Keratinocyte (primary cell): ENCODE results near the gene FTSJ3. TPM values are rescaled to one million over a fixed set of nuclear protein-coding genes. Genes with fewer than 3 reads are reported as not detected.

Experiments
- DNase-seq: peaks from one replicate; pipeline ENCODE4 v3.0.0-alpha.2; 2011; ENCODE audit warnings: low read depth, missing footprints, low spot score
- FAIRE-seq: peaks from 2 replicates; lab custom pipeline; 2011; peaks lifted over from hg19 to GRCh38; lab: Jason Lieb, UNC
- H2AFZ ChIP-seq: 2 replicates; pipeline ENCODE4 v1.6.0; 2012; ENCODE audit warnings: low read length, control low read depth, inconsistent platforms; ENCODE audit not compliant: control insufficient read depth
- H3K27ac ChIP-seq: 2 replicates; pipeline ENCODE4 v1.5.1; 2011; ENCODE audit warnings: low read length; ENCODE audit not compliant: control insufficient read depth, insufficient read depth
- H3K27me3 ChIP-seq: 3 replicates; pipeline ENCODE4 v1.6.0; 2011; ENCODE audit warnings: low read length; ENCODE audit not compliant: control insufficient read depth, insufficient read depth; ENCODE audit errors: extremely low read depth
- H3K36me3 ChIP-seq, 2 experiments: 2 replicates in 1 of 2; 3 replicates in 1 of 2; pipeline ENCODE4 v1.5.1; 2011; ENCODE audit warnings: low read length in 2 of 2, mild to moderate bottlenecking in 1 of 2; ENCODE audit not compliant: control insufficient read depth in 2 of 2, insufficient read depth in 2 of 2; ENCODE audit errors: extremely low read depth in 1 of 2
- H3K4me1 ChIP-seq: 3 replicates; pipeline ENCODE4 v1.5.1; 2011; ENCODE audit warnings: low read length; ENCODE audit not compliant: control insufficient read depth, insufficient read depth; ENCODE audit errors: extremely low read depth
- H3K4me2 ChIP-seq: 3 replicates; pipeline ENCODE4 v1.6.0; 2011; ENCODE audit warnings: low read depth, low read length; ENCODE audit not compliant: control insufficient read depth, insufficient read depth; ENCODE audit errors: extremely low read depth
- H3K4me3 ChIP-seq, 3 experiments: fragments of 200-600 bp in 1 of 3; sonication (generic) in 1 of 3; 2 replicates in 2 of 3; 3 replicates in 1 of 3; pipeline ENCODE4 v1.5.1; 2011 to 2016; ENCODE audit warnings: low read length in 3 of 3, mild to moderate bottlenecking in 3 of 3, control low read depth in 2 of 3, inconsistent platforms in 1 of 3, low read depth in 1 of 3, mixed read lengths in 1 of 3, mixed run types in 1 of 3, moderate library complexity in 1 of 3; ENCODE audit not compliant: control insufficient read depth in 2 of 3, insufficient read depth in 2 of 3; ENCODE audit errors: extremely low read depth in 1 of 3
- H3K79me2 ChIP-seq: 2 replicates; pipeline ENCODE4 v1.6.0; 2012; ENCODE audit warnings: low read length; ENCODE audit not compliant: control insufficient read depth, insufficient read depth
- H3K9ac ChIP-seq: 3 replicates; pipeline ENCODE4 v1.6.0; 2011; ENCODE audit warnings: low read length; ENCODE audit not compliant: control insufficient read depth, insufficient read depth; ENCODE audit errors: extremely low read depth
- H3K9me1 ChIP-seq: 3 replicates; pipeline ENCODE4 v1.6.0; 2011; ENCODE audit warnings: low read length; ENCODE audit not compliant: control insufficient read depth, insufficient read depth; ENCODE audit errors: extremely low read depth
- H3K9me3 ChIP-seq: 2 replicates; pipeline ENCODE4 v1.5.1; 2012; ENCODE audit warnings: low read depth, low read length; ENCODE audit not compliant: control insufficient read depth
- H4K20me1 ChIP-seq: 3 replicates; pipeline ENCODE4 v1.6.0; 2011; ENCODE audit warnings: low read length; ENCODE audit not compliant: control insufficient read depth, insufficient read depth; ENCODE audit errors: extremely low read depth
- EZH2 ChIP-seq: IDR thresholded peaks from one replicate; pipeline ENCODE4 v1.6.1; 2012; ENCODE audit warnings: inconsistent platforms, mild to moderate bottlenecking, low read length, moderate library complexity
- dilution Hi-C: fragments of 300-500 bp; cut with MboI; formaldehyde crosslinking; loops from one replicate; pipeline ENCODE4 v1.7.0; 2020; ENCODE audit warnings: low sequenced_read_pairs; ENCODE audit not compliant: extremely low pct_ligation_motif_present
- polyA plus RNA-seq, 5 experiments: library from polyadenylated mRNA; depleted of rRNA in 3 of 5; stranded (reverse) in 3 of 5; stranded (forward) in 1 of 5; unstranded in 1 of 5; fragments of >200 nt; gene quantifications; 1 replicate in 1 of 5; 2 replicates in 3 of 5; 3 replicates in 1 of 5; pipeline versions ENCODE4 v1.2.1 to v1.2.3, GENCODE V29; 2011 to 2012; ENCODE audit warnings: missing spikeins in 2 of 5, low read depth in 1 of 5, low replicate concordance in 1 of 5
- TF ChIP-seq, protein P1 (sequence below), 3 experiments: IDR thresholded peaks in 1 of 3; conservative IDR thresholded peaks in 1 of 3; optimal IDR thresholded peaks in 1 of 3; 2 replicates in 2 of 3; 3 replicates in 1 of 3; pipeline versions ENCODE3 to v1.5.1; 2011; ENCODE audit warnings: low read length in 3 of 3, mild to moderate bottlenecking in 3 of 3, moderate library complexity in 2 of 3, control low read depth in 1 of 3, inconsistent platforms in 1 of 3; ENCODE audit not compliant: insufficient read depth in 2 of 3; ENCODE audit errors: extremely low read depth in 1 of 3

The FTSJ3 gene
- polyA plus RNA-seq, 1 donor (not counting 4 experiments of a cell fraction or from before 2014, with no cell fraction given), result 43.7 TPM

- H2AFZ ChIP-seq, result peak overlapping the region; percentile 43
- H3K79me2 ChIP-seq, result peaks cover 52% of the 10 kb centered on the region
Measured at GRCh38 chr17:63841350-63842172, 14.1 kb upstream of the FTSJ3 start.

GRCh38 chr17:63840591-63841349 is 13.3 kb upstream of the FTSJ3 start:
- dilution Hi-C loops, result no loop called here
- no peak for FAIRE-seq

More at GRCh38 chr17:63841350-63842172, 14.1 kb upstream of the FTSJ3 start:
- no peaks in the 10 kb centered on the region for H3K9me3 ChIP-seq
- peak overlapping the region; percentile 100 for H3K4me2 ChIP-seq
- DNase-seq (no peak), FAIRE-seq (no peak)
- peaks cover 3 to 10% of the 10 kb centered on the region in 2 experiments for H3K36me3 ChIP-seq
- H3K27me3 ChIP-seq, result no peaks in the 10 kb centered on the region
- peaks cover 39% of the 10 kb centered on the region for H3K4me1 ChIP-seq
- H3K9ac ChIP-seq, result peak overlapping the region; percentile 90
- dilution Hi-C loops, result no loop called here
- H3K27ac ChIP-seq, result peak overlapping the region; percentile 80
- H4K20me1 ChIP-seq, result peaks cover 4% of the 10 kb centered on the region
- peak overlapping the region; percentile 92 to 95 (median 94) for H3K4me3 ChIP-seq
- peaks cover 2% of the 10 kb centered on the region for H3K9me1 ChIP-seq
- no peak for TF ChIP-seq EZH2
- TF ChIP-seq, protein P1, sequence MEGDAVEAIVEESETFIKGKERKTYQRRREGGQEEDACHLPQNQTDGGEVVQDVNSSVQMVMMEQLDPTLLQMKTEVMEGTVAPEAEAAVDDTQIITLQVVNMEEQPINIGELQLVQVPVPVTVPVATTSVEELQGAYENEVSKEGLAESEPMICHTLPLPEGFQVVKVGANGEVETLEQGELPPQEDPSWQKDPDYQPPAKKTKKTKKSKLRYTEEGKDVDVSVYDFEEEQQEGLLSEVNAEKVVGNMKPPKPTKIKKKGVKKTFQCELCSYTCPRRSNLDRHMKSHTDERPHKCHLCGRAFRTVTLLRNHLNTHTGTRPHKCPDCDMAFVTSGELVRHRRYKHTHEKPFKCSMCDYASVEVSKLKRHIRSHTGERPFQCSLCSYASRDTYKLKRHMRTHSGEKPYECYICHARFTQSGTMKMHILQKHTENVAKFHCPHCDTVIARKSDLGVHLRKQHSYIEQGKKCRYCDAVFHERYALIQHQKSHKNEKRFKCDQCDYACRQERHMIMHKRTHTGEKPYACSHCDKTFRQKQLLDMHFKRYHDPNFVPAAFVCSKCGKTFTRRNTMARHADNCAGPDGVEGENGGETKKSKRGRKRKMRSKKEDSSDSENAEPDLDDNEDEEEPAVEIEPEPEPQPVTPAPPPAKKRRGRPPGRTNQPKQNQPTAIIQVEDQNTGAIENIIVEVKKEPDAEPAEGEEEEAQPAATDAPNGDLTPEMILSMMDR (optimal IDR thresholded peaks at IDR 0.05 in 1 of 3, IDR thresholded peaks at IDR 0.05 in 1 of 3, conservative IDR thresholded peaks at IDR 0.05 in 1 of 3; ENCODE audit: extremely low read depth in 1 of 3, insufficient read depth in 2 of 3, low read length in 3 of 3), result no peak

More at GRCh38 chr17:63840591-63841349, 13.3 kb upstream of the FTSJ3 start:
- no peak for DNase-seq
- Histone ChIP-seq H3K27me3 (no peaks in the 10 kb centered on the region), H2AFZ (no peak overlapping the region), H3K9ac (peak overlapping the region; percentile 90), H3K4me2 (peak overlapping the region; percentile 100), H3K27ac (peak overlapping the region; percentile 80), H3K4me1 (peaks cover 39% of the 10 kb centered on the region), H3K9me3 (no peaks in the 10 kb centered on the region), H3K4me3 (peak overlapping the region; percentile 92 to 95 (median 94)), H3K79me2 (peaks cover 54% of the 10 kb centered on the region), H4K20me1 (peaks cover 4% of the 10 kb centered on the region), H3K9me1 (peaks cover 2% of the 10 kb centered on the region), H3K36me3 (peaks cover 5 to 14% of the 10 kb centered on the region in 2 experiments)
- TF ChIP-seq, protein P1 (optimal IDR thresholded peaks at IDR 0.05 in 1 of 3, IDR thresholded peaks at IDR 0.05 in 1 of 3, conservative IDR thresholded peaks at IDR 0.05 in 1 of 3; ENCODE audit: extremely low read depth in 1 of 3, insufficient read depth in 2 of 3, low read length in 3 of 3), result no peak
- no peak for TF ChIP-seq EZH2
